DOHH2 (cell line): ENCODE data around the gene RUNX1.

ENCODE experiments used
- EZH2phosphoT487 ChIP-seq: fragments of 200-600 bp; sonication (generic); IDR thresholded peaks from 2 replicates; pipeline ENCODE4 v1.6.1; 2017; ENCODE audit warnings: borderline replicate concordance, mild to moderate bottlenecking, antibody characterized with exemption, low read length, moderate library complexity, mixed read lengths
- TF ChIP-seq, protein P1 (sequence below): fragments of 200-600 bp; sonication (generic); IDR thresholded peaks from one replicate; pipeline ENCODE4 v1.5.1; 2014; ENCODE audit warnings: antibody characterized with exemption, mild to moderate bottlenecking, low read depth, low read length; ENCODE audit not compliant: poor library complexity, severe bottlenecking

- TF ChIP-seq, protein P1, sequence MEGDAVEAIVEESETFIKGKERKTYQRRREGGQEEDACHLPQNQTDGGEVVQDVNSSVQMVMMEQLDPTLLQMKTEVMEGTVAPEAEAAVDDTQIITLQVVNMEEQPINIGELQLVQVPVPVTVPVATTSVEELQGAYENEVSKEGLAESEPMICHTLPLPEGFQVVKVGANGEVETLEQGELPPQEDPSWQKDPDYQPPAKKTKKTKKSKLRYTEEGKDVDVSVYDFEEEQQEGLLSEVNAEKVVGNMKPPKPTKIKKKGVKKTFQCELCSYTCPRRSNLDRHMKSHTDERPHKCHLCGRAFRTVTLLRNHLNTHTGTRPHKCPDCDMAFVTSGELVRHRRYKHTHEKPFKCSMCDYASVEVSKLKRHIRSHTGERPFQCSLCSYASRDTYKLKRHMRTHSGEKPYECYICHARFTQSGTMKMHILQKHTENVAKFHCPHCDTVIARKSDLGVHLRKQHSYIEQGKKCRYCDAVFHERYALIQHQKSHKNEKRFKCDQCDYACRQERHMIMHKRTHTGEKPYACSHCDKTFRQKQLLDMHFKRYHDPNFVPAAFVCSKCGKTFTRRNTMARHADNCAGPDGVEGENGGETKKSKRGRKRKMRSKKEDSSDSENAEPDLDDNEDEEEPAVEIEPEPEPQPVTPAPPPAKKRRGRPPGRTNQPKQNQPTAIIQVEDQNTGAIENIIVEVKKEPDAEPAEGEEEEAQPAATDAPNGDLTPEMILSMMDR = no peak
- TF ChIP-seq EZH2phosphoT487 = no peak
Observed at GRCh38 chr21:35097525-35097924, 48.4 kb upstream of the RUNX1 start.
